ENCODE measurements around the gene UQCR10. TPM values are rescaled to one million over a fixed set of nuclear protein-coding genes. Genes with fewer than 3 reads are reported as not detected.

Gene UQCR10
- total and polyA plus RNA-seq, 9 donors, result 96.1 to 185 (median 132) TPM

DNA sequence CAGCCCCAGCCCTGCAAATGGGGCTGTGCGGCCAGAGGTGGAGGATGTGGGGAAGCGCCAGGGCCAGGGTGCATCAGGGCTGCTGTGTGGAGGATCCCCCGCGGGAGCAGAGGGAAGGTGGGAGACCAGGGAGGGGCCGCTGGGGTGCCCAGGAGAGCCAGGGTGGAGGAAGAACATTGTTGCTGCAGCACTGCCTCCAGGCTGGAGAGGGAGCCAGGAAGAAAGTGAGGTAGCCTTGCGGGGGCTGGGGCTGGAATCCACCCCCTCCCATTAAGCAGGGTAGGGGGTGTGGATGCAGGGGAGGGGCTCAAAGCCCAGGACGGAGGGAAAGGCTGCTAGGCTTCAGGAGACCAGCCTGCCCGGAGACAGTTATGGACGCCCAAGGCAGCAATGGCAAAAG is 32.3 kb upstream of the UQCR10 start:
- H3K4me3 ChIP-seq (ENCODE audit: low read length), result no peak overlapping the region
- no peak for DNase-seq
- peaks cover 18% of the 10 kb centered on the region for H3K4me1 ChIP-seq (ENCODE audit: control insufficient read depth, insufficient read depth, low read length)
- H3K27me3 ChIP-seq (ENCODE audit: control insufficient read depth, insufficient read depth, low read length), result no peaks in the 10 kb centered on the region
- H3K36me3 ChIP-seq (ENCODE audit: control insufficient read depth, insufficient read depth, low read length), result peaks cover 51% of the 10 kb centered on the region
- no peak overlapping the region for H3K27ac ChIP-seq (ENCODE audit: low read length)
- H3K9me3 ChIP-seq (replicated peaks; ENCODE audit: control insufficient read depth, low read depth, low read length), result no peaks in the 10 kb centered on the region
- 54% methylated on average over 6 of the region's 9 CpGs for WGBS (ENCODE audit: insufficient coverage)

- peaks cover 50% of the 10 kb centered on the region for H3K36me3 ChIP-seq (ENCODE audit: control insufficient read depth, insufficient read depth, low read length)
- WGBS (ENCODE audit: insufficient coverage), result 29% methylated on average over 1 of the region's 1 CpG
- H3K27ac ChIP-seq (ENCODE audit: low read length), result no peak overlapping the region
- H3K27me3 ChIP-seq (ENCODE audit: control insufficient read depth, insufficient read depth, low read length), result no peaks in the 10 kb centered on the region
- no peak for DNase-seq
- no peaks in the 10 kb centered on the region for H3K9me3 ChIP-seq (replicated peaks; ENCODE audit: control insufficient read depth, low read depth, low read length)
- H3K4me3 ChIP-seq (ENCODE audit: low read length), result no peak overlapping the region
- peaks cover 18% of the 10 kb centered on the region for H3K4me1 ChIP-seq (ENCODE audit: control insufficient read depth, insufficient read depth, low read length)
Observed at GRCh38 chr22:29735416-29735815, 31.8 kb upstream of the UQCR10 start.

GRCh38 chr22:29737251-29738117 is 29.7 kb upstream of the UQCR10 start:
- no peak overlapping the region for H3K4me3 ChIP-seq (ENCODE audit: low read length)
- peak; percentile 29 for DNase-seq
- H3K27ac ChIP-seq (ENCODE audit: low read length), result no peak overlapping the region
- peaks cover 18% of the 10 kb centered on the region for H3K4me1 ChIP-seq (ENCODE audit: control insufficient read depth, insufficient read depth, low read length)
- WGBS (ENCODE audit: insufficient coverage), result 70% methylated on average over 18 of the region's 22 CpGs
- H3K9me3 ChIP-seq (replicated peaks; ENCODE audit: control insufficient read depth, low read depth, low read length), result no peaks in the 10 kb centered on the region
- H3K27me3 ChIP-seq (ENCODE audit: control insufficient read depth, insufficient read depth, low read length), result no peaks in the 10 kb centered on the region
- H3K36me3 ChIP-seq (ENCODE audit: control insufficient read depth, insufficient read depth, low read length), result peaks cover 58% of the 10 kb centered on the region

DNA sequence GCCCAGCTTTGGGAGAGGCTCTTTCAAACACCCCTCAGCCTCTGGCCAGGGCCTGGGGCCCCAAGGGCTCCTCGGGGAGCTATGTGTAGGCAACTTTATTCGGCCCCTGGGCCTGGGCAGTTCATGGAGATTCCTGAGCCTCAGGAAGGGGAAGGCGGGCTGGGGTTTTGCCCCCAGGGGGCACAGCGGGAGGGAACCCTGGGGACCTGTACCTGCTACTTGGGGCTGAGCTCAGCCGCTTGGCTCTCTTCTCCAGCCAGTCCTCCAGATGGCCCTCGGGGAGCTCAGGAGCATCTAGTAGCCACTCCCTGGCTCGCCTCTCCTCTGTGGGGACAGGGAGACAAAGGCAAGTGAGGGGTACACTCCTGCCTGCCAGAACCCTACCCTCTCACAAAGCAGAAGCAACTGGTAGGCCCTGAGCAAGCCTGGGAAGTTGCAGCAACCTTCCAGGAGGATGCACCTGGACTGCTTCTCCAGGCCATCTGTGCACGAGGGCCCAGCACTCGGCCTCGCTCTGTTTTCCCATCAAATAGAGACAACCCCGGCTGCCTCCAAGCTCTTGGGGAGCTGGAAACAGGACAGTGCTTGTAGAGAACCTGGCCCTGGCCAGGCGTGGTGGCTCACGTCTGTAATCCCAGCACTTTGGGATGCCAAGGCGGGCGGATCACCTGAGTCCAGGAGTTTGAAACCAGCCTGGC is 28.9 kb upstream of the UQCR10 start:
- DNase-seq, result no peak
- Histone ChIP-seq H3K27me3 (ENCODE audit: control insufficient read depth, insufficient read depth, low read length) (no peaks in the 10 kb centered on the region), H3K36me3 (ENCODE audit: control insufficient read depth, insufficient read depth, low read length) (peaks cover 59% of the 10 kb centered on the region), H3K27ac (ENCODE audit: low read length) (no peak overlapping the region), H3K4me3 (ENCODE audit: low read length) (no peak overlapping the region), H3K9me3 (replicated peaks; ENCODE audit: control insufficient read depth, low read depth, low read length) (no peaks in the 10 kb centered on the region), H3K4me1 (ENCODE audit: control insufficient read depth, insufficient read depth, low read length) (peaks cover 13% of the 10 kb centered on the region)
- 63% methylated on average over 7 of the region's 15 CpGs for WGBS (ENCODE audit: insufficient coverage)

DNA sequence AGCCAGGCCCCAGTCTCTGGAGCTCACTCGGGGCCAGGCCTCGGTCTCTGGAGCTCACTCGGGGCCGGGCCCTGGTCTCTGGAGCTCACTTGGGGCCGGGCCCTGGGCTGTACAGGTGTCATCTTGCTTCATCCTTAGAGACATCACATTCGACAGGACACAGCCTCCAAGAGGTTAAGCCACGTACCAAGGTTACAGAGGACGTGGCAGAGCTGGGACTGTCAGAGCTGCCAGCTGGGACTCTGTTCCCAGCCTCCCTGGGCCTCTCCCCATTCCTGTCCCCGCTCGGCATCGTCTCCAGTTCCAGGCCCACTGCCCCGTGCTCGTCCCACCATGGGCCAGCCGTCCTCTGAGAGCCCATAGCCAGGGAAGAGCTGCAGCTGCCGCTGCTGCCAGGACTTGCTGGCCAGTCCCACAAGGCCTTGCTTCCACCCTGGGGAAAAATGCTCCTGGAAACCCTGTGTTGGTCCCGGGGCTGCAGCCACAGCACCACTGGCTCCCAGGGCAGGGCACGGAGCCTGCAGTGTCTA is 27.8 kb upstream of the UQCR10 start:
- peaks cover 7% of the 10 kb centered on the region for H3K4me1 ChIP-seq (ENCODE audit: control insufficient read depth, insufficient read depth, low read length)
- H3K4me3 ChIP-seq (ENCODE audit: low read length), result no peak overlapping the region
- no peaks in the 10 kb centered on the region for H3K9me3 ChIP-seq (replicated peaks; ENCODE audit: control insufficient read depth, low read depth, low read length)
- no peaks in the 10 kb centered on the region for H3K27me3 ChIP-seq (ENCODE audit: control insufficient read depth, insufficient read depth, low read length)
- no peak for DNase-seq
- 87% methylated on average over 17 of the region's 17 CpGs for WGBS (ENCODE audit: insufficient coverage)
- H3K36me3 ChIP-seq (ENCODE audit: control insufficient read depth, insufficient read depth, low read length), result peaks cover 59% of the 10 kb centered on the region
- H3K27ac ChIP-seq (ENCODE audit: low read length), result no peak overlapping the region

DNA sequence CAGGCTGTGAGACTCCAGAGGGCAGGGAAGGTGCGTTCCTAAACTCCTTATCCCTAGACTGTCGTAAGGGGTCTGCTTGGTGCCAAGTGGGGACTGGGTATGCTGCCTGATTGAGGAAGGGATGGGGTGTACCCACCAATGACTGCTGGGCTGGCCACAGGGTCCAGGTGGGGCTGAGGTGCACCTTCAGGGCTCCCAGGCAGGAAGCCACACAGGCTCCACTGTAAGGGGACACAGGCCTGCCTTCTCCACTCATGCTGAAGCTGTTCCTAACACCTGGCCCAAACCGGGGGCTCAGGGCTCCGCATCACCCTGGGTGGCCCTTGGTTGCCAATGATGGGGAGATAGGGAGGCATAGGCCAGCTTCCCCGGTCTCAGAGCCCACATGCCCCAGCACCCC is 27.0 kb upstream of the UQCR10 start:
- no peak overlapping the region for H3K27ac ChIP-seq (ENCODE audit: low read length)
- no peak for DNase-seq
- H3K4me1 ChIP-seq (ENCODE audit: control insufficient read depth, insufficient read depth, low read length), result peaks cover 15% of the 10 kb centered on the region
- WGBS (ENCODE audit: insufficient coverage), result 100% methylated on average over 2 of the region's 5 CpGs
- H3K9me3 ChIP-seq (replicated peaks; ENCODE audit: control insufficient read depth, low read depth, low read length), result no peaks in the 10 kb centered on the region
- H3K4me3 ChIP-seq (ENCODE audit: low read length), result no peak overlapping the region
- peaks cover 57% of the 10 kb centered on the region for H3K36me3 ChIP-seq (ENCODE audit: control insufficient read depth, insufficient read depth, low read length)
- no peaks in the 10 kb centered on the region for H3K27me3 ChIP-seq (ENCODE audit: control insufficient read depth, insufficient read depth, low read length)

DNA sequence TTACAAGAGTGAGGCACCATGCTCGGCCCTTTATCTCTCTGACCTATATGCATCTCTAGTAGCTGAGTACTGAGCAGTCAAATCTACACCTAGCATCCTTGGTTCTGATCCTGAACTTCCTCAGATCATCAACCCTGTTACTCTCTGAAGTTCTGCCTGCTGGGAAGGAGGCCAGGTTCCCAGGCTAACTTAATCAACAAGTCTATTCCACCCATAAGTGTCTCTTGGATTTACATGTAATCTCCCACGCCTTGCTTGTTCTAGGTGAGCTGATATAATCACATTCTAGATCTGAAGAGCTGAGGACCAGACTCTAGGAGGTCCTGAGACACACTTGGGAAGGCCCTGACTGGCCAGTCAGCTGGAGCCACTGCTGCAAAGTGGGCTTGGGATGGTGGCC is 25.2 kb upstream of the UQCR10 start:
- DNase-seq, result no peak
- Histone ChIP-seq H3K4me1 (ENCODE audit: control insufficient read depth, insufficient read depth, low read length) (peaks cover 20% of the 10 kb centered on the region), H3K9me3 (replicated peaks; ENCODE audit: control insufficient read depth, low read depth, low read length) (no peaks in the 10 kb centered on the region), H3K27me3 (ENCODE audit: control insufficient read depth, insufficient read depth, low read length) (no peaks in the 10 kb centered on the region), H3K27ac (ENCODE audit: low read length) (no peak overlapping the region), H3K36me3 (ENCODE audit: control insufficient read depth, insufficient read depth, low read length) (peaks cover 57% of the 10 kb centered on the region), H3K4me3 (ENCODE audit: low read length) (no peak overlapping the region)
- 94% methylated on average over 2 of the region's 2 CpGs for WGBS (ENCODE audit: insufficient coverage)

DNA sequence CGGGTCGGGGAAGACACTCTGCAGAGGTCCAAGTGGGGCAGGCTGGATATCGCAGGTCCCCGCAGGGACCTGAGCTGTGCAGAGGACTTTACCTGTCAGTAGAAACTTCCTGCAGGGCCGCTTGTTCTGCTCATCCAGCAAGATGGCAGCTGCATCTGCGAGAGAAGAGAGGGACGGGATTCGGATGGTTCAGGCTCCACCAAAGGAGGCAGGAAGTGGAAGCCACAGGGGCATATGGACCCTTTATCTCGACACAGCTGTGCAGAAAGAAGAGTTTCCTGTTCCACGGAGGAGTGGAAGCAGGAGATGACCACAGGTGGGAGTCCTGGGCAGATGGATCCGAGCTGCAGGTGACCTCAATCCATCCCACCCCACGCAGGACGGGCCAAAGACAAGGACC is 24.8 kb upstream of the UQCR10 start:
- peaks cover 58% of the 10 kb centered on the region for H3K36me3 ChIP-seq (ENCODE audit: control insufficient read depth, insufficient read depth, low read length)
- H3K27me3 ChIP-seq (ENCODE audit: control insufficient read depth, insufficient read depth, low read length), result no peaks in the 10 kb centered on the region
- no peak for DNase-seq
- no peak overlapping the region for H3K4me3 ChIP-seq (ENCODE audit: low read length)
- H3K27ac ChIP-seq (ENCODE audit: low read length), result no peak overlapping the region
- WGBS (ENCODE audit: insufficient coverage), result 75% methylated on average over 12 of the region's 13 CpGs
- no peaks in the 10 kb centered on the region for H3K9me3 ChIP-seq (replicated peaks; ENCODE audit: control insufficient read depth, low read depth, low read length)
- peaks cover 20% of the 10 kb centered on the region for H3K4me1 ChIP-seq (ENCODE audit: control insufficient read depth, insufficient read depth, low read length)

- peak; percentile 91 for DNase-seq
- Histone ChIP-seq H3K4me1 (ENCODE audit: control insufficient read depth, insufficient read depth, low read length) (peaks cover 14% of the 10 kb centered on the region), H3K4me3 (ENCODE audit: low read length) (no peak overlapping the region), H3K27me3 (ENCODE audit: control insufficient read depth, insufficient read depth, low read length) (no peaks in the 10 kb centered on the region), H3K27ac (ENCODE audit: low read length) (peak overlapping the region; percentile 71), H3K36me3 (ENCODE audit: control insufficient read depth, insufficient read depth, low read length) (peaks cover 56% of the 10 kb centered on the region), H3K9me3 (replicated peaks; ENCODE audit: control insufficient read depth, low read depth, low read length) (no peaks in the 10 kb centered on the region)
- 43% methylated on average over 3 of the region's 8 CpGs for WGBS (ENCODE audit: insufficient coverage)
Observed at GRCh38 chr22:29744902-29745301, 22.3 kb upstream of the UQCR10 start.

DNA sequence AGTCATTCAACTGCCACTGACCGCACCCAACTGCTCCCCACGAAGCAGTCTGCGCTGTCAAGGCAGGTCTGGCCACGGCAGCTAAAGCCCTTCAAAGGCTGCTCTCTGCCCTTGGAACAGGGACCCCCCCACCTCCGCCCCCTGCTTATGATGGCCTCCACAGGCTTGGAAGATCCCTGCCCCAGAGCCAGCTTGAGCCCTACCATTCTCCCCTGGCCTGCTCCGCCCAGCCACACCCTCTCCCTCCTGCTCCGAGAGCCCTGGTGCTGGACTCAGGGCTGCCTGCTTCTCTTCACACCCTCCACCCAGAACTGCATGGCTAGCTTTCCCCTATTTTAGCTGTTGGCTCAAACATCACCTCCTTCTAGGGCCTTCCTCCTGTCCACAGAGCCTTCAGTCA is 19.3 kb upstream of the UQCR10 start:
- H3K9me3 ChIP-seq (replicated peaks; ENCODE audit: control insufficient read depth, low read depth, low read length), result no peaks in the 10 kb centered on the region
- whole genome bisulfite sequencing (ENCODE audit: insufficient coverage), result 89% methylated on average over 7 of the region's 7 CpGs
- no peak overlapping the region for H3K27ac ChIP-seq (ENCODE audit: low read length)
- no peak for DNase-seq
- no peaks in the 10 kb centered on the region for H3K27me3 ChIP-seq (ENCODE audit: control insufficient read depth, insufficient read depth, low read length)
- peaks cover 14% of the 10 kb centered on the region for H3K4me1 ChIP-seq (ENCODE audit: control insufficient read depth, insufficient read depth, low read length)
- H3K4me3 ChIP-seq (ENCODE audit: low read length), result no peak overlapping the region
- H3K36me3 ChIP-seq (ENCODE audit: control insufficient read depth, insufficient read depth, low read length), result peaks cover 34% of the 10 kb centered on the region

Data from muscle of leg (tissue), 11 donors.